ENCODE results near the gene BRD7.

BRD7 gene

GRCh38 chr16:50329446-50330189 is 39.2 kb downstream of the BRD7 start:
- no peaks in the 10 kb centered on the region for H3K9me3 ChIP-seq (ENCODE audit: control insufficient read depth, insufficient read depth, low read length)
- H3K4me1 ChIP-seq (ENCODE audit: insufficient read depth, low read length) = no peaks in the 10 kb centered on the region
- peaks cover 28% of the 10 kb centered on the region for H3K36me3 ChIP-seq (ENCODE audit: insufficient read depth, low read length)
- H3K9ac ChIP-seq (ENCODE audit: low read depth, low read length) = no peak overlapping the region

GRCh38 chr16:50326835-50327465 is 41.8 kb downstream of the BRD7 start:
- Histone ChIP-seq H3K4me1 (ENCODE audit: insufficient read depth, low read length) (no peaks in the 10 kb centered on the region), H3K9me3 (ENCODE audit: control insufficient read depth, insufficient read depth, low read length) (no peaks in the 10 kb centered on the region), H3K36me3 (ENCODE audit: insufficient read depth, low read length) (peaks cover 30% of the 10 kb centered on the region), H3K9ac (ENCODE audit: low read depth, low read length) (no peak overlapping the region)

DNA sequence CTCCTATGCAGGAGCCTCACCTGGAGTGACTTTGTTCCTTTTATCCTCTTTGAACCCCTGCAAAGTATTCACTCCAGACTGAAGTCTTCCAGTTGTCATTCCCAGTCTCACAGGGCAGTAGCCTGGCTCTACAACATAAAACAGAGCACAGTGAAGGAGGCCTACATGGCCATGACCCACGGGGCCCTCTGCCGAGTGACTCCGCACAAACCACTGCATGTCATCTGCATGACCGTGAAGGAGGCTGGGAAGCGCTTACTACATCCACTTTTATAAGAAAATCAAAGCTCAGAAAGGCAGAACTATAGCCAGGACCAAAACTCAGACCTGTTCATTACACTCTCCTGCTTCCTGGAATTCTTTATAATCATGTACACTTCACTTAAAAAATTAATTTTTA is 42.5 kb downstream of the BRD7 start:
- Histone ChIP-seq H3K36me3 (ENCODE audit: insufficient read depth, low read length) (peaks cover 30% of the 10 kb centered on the region), H3K9me3 (ENCODE audit: control insufficient read depth, insufficient read depth, low read length) (no peaks in the 10 kb centered on the region), H3K4me1 (ENCODE audit: insufficient read depth, low read length) (no peaks in the 10 kb centered on the region), H3K9ac (ENCODE audit: low read depth, low read length) (no peak overlapping the region)

DNA sequence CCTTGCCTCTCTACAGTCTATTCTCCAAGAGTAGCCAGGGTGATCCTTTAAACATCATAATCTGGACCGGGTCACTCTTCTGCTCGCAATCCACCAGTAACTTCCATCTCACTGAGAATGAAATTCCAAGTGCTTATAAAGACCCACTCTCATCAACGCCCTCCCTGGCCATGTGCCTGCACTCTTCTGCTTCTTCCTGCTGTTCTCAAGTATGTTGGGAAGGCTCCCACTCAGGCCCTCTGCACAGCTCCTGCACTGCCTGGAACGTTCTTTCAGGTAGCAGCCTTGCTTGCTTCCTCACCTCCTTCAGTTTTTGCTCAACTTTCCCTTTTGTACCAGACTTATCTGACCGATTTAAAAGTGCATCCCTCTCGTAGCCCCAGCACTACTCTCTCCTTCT is 44.4 kb downstream of the BRD7 start:
- Histone ChIP-seq H3K9me3 (ENCODE audit: control insufficient read depth, insufficient read depth, low read length) (no peaks in the 10 kb centered on the region), H3K4me1 (ENCODE audit: insufficient read depth, low read length) (no peaks in the 10 kb centered on the region), H3K9ac (ENCODE audit: low read depth, low read length) (no peak overlapping the region), H3K36me3 (ENCODE audit: insufficient read depth, low read length) (peaks cover 30% of the 10 kb centered on the region)

DNA sequence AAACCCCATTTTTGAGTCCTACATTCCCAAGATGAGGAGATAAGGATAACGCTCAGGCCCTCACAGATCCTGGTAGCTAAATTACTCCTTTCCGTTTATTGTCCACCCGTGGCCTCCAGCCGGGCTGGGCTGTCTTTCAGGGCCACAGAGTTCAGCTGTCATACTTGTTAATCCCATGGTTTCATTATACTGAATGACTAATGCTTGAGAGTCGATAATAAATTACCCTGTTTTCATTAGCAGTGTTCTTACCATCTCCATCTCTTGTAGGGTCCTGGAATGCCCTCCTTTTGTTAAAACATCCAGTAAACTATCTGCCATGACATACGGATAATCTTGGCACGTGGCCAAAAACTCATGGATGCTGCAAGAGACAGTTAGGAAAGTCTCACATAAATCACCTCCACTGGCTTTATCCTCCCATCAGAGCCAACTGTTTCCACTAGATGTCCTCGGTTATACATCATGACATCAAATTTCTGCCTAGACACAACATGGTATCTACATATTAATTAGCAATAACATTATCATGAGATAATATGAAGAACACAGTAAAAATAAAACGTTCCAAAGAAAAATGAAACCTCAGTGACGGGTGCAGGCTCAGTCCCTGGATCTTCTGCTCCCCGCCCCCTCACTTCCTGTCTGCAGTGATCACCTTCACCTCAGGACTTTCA is 45.3 kb downstream of the BRD7 start:
- H3K36me3 ChIP-seq (ENCODE audit: insufficient read depth, low read length) = peaks cover 24% of the 10 kb centered on the region
- H3K9me3 ChIP-seq (ENCODE audit: control insufficient read depth, insufficient read depth, low read length) = no peaks in the 10 kb centered on the region
- no peaks in the 10 kb centered on the region for H3K4me1 ChIP-seq (ENCODE audit: insufficient read depth, low read length)
- no peak overlapping the region for H3K9ac ChIP-seq (ENCODE audit: low read depth, low read length)

DNA sequence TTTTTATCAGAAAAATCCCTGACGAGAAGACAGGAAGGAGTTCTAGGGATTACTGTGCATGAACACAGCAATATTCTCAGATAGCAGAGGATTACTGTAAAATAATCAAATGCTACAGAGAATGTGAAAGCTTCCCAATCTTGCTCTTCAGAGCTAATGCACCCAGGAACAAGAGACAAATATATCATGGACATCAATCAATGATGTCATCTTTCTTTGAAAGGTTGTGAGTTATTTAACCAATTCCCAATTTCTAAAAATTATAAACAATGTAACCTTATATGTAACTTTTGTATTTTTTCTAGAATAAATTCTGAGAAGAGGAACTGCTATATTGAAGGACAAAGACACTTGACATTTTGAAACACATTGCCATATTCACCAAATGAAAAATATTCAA is 46.5 kb downstream of the BRD7 start:
- Histone ChIP-seq H3K9me3 (ENCODE audit: control insufficient read depth, insufficient read depth, low read length) (no peaks in the 10 kb centered on the region), H3K9ac (ENCODE audit: low read depth, low read length) (no peak overlapping the region), H3K4me1 (ENCODE audit: insufficient read depth, low read length) (no peaks in the 10 kb centered on the region), H3K36me3 (ENCODE audit: insufficient read depth, low read length) (peaks cover 17% of the 10 kb centered on the region)

DNA sequence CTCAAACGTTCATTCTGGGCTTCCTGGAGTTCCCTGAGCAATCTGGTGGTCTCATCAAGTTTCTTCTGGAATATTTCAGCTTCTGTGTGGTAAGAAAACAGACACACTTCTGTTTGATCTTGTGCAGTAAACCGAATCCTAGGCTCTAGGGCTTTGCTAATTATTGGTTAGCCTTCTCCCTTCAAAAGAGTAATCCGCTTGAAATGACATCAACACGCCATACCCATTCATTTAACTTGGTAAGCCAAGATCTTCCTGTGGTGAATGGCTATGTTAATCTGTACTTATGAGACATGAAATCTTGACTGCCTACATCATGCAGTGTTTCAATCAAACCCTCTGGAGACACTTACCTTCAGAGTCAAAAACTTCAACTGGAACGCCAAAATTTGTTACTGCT is 48.5 kb downstream of the BRD7 start:
- H3K9me3 ChIP-seq (ENCODE audit: control insufficient read depth, insufficient read depth, low read length) = no peaks in the 10 kb centered on the region
- H3K9ac ChIP-seq (ENCODE audit: low read depth, low read length) = no peak overlapping the region
- H3K36me3 ChIP-seq (ENCODE audit: insufficient read depth, low read length) = peaks cover 23% of the 10 kb centered on the region
- H3K4me1 ChIP-seq (ENCODE audit: insufficient read depth, low read length) = no peaks in the 10 kb centered on the region

DNA sequence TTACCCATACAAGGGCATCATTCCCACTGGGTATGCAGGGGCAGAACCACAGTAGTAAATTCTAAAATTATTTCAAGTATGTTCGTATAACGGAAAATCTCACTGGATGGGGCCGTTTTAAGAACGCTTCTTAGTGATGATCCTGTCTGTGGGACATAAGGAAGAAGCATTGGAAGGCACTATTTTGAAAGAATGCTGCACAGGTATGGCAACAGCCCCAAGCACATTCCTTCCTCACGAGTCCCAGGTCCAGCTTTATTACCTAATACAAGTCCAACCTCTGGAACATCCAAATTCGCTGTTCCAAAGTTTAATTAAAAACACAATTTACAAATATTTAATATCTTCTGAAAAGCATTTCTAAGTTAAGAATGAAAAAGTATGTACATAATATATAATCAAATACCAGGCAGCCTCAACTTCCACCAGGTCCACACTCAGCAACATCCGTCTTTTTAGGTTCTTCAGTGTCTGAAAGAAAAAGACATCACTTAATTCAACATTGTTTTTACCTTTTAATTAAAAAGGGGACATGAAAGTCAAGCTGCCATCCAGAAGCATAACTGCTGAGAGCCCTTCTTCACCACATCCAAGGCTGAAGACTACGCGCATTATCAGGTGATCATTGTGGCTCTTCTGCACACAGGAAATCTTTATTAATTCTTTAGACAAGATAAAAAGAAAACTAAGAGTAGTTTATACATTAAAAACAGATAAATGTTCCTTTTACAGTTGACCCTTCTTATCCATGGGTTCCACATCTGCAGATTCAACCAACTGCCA is 49.8 kb downstream of the BRD7 start:
- no peaks in the 10 kb centered on the region for H3K4me1 ChIP-seq (ENCODE audit: insufficient read depth, low read length)
- H3K9me3 ChIP-seq (ENCODE audit: control insufficient read depth, insufficient read depth, low read length) = no peaks in the 10 kb centered on the region
- peaks cover 19% of the 10 kb centered on the region for H3K36me3 ChIP-seq (ENCODE audit: insufficient read depth, low read length)
- no peak overlapping the region for H3K9ac ChIP-seq (ENCODE audit: low read depth, low read length)

DNA sequence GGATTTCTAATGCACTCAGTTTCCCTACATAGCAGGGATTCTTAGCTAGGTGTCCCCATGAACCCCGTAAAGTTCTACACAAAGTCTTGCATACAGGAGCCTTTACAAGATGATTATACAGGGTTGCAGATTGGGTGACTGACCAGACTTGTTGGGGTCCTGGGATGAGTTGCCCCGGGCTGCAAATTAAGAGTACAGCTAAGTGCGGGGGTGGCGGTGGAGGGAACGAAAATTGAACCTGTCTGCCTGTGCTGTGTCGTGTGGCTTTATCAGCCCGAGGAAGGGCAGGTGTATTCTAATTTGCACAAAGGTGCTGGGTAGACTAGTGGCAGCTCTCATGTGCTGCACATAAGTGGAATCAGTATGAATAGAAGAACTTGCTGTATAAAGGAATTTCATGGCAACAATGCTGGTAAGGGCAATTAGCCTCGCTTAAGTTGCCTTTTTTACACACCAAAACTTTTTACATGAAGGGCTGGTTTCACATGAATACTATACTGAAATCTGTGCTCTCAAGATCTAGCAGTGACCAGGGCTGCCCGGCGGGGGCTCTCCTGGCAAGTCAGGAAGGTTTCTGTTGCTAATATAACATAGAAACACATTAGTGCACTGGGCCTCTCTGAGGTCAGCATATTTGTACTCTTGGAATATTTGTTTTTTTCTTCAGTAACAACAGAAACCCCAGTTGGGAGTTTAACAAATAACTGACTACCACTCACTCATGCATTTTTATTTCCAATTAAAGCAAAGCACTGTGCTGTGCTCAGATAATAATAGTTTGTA is 51.7 kb downstream of the BRD7 start:
- Histone ChIP-seq H3K36me3 (ENCODE audit: insufficient read depth, low read length) (peaks cover 14% of the 10 kb centered on the region), H3K4me1 (ENCODE audit: insufficient read depth, low read length) (no peaks in the 10 kb centered on the region; the same call in 1 of the 2 replicates), H3K9ac (ENCODE audit: low read depth, low read length) (no peak overlapping the region), H3K9me3 (ENCODE audit: control insufficient read depth, insufficient read depth, low read length) (no peaks in the 10 kb centered on the region)

- Histone ChIP-seq H3K9me3 (ENCODE audit: control insufficient read depth, insufficient read depth, low read length) (no peaks in the 10 kb centered on the region), H3K9ac (ENCODE audit: low read depth, low read length) (no peak overlapping the region), H3K36me3 (ENCODE audit: insufficient read depth, low read length) (peaks cover 14% of the 10 kb centered on the region), H3K4me1 (ENCODE audit: insufficient read depth, low read length) (no peaks in the 10 kb centered on the region; the same call in 1 of the 2 replicates)
Measured at GRCh38 chr16:50316102-50316847, 52.5 kb downstream of the BRD7 start.

GRCh38 chr16:50315346-50315997 is 53.3 kb downstream of the BRD7 start:
- Histone ChIP-seq H3K9ac (ENCODE audit: low read depth, low read length) (no peak overlapping the region), H3K9me3 (ENCODE audit: control insufficient read depth, insufficient read depth, low read length) (no peaks in the 10 kb centered on the region), H3K4me1 (ENCODE audit: insufficient read depth, low read length) (no peaks in the 10 kb centered on the region; the same call in 1 of the 2 replicates), H3K36me3 (ENCODE audit: insufficient read depth, low read length) (peaks cover 14% of the 10 kb centered on the region)

DNA sequence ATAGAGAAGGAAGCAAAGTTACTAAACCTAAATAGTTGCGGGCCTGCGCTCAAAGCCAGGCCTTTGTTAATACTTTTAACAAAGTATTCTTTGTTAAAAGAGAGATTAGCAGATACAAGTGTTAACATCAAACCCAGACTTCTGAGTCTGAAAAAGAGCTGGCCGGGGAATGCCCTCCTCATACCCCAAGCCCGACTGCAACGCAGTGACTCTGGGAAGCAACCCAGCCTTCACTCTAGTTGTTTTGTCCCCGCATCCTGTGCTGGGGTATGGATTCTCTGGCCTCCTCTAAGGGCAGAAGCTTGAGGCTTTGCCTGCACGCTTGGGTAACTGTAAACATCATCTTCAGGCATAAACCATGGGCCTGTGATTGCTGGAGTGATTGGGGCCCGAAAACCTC is 54.1 kb downstream of the BRD7 start:
- H3K4me1 ChIP-seq (ENCODE audit: insufficient read depth, low read length) = no peaks in the 10 kb centered on the region; the same call in 1 of the 2 replicates
- no peak overlapping the region for H3K9ac ChIP-seq (ENCODE audit: low read depth, low read length)
- H3K36me3 ChIP-seq (ENCODE audit: insufficient read depth, low read length) = peaks cover 14% of the 10 kb centered on the region
- no peaks in the 10 kb centered on the region for H3K9me3 ChIP-seq (ENCODE audit: control insufficient read depth, insufficient read depth, low read length)

Measured in ES-I3 (cell line).